ENCODE results near the gene SSC5D.

DNA sequence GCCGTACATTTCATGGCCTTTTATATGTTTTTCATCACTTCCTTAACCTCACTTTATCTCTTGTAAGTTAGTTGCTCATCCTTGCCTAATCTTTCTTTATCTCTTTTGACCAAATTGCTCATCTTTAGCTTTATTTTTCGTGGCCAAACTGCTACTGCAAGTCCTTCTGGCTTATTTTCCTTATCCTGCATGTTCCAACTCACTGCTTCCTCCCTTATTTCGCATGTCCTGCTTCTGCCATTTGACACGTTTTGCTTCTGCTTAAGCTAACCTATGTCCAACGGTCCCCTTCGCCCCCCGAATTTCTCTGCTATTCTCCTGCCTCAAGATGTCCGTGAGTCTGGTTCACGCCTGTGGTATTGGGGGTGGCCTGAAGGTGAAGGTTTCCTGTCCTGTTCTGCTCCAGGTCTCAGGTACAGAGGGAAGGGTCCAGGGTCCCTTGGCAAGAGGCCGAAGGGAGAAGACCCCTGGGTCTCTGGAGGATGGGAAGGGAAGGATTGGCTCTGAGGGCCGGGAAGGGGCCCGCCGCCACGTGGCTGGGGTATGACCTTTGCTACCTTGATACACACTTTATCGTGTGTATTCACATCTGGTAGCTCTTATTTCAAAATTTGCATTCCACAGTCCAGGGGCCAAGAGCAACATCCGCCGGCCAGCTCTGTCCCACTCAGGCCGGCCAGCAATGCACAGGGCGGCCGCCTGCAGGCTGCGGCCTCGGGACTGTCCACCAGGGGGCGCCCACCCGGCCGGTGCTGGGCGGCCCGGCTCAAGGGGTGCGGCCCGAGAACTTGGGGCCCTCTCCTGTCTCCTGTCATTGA, 20.8 kb upstream of the SSC5D start:
- TF ChIP-seq, protein P1, sequence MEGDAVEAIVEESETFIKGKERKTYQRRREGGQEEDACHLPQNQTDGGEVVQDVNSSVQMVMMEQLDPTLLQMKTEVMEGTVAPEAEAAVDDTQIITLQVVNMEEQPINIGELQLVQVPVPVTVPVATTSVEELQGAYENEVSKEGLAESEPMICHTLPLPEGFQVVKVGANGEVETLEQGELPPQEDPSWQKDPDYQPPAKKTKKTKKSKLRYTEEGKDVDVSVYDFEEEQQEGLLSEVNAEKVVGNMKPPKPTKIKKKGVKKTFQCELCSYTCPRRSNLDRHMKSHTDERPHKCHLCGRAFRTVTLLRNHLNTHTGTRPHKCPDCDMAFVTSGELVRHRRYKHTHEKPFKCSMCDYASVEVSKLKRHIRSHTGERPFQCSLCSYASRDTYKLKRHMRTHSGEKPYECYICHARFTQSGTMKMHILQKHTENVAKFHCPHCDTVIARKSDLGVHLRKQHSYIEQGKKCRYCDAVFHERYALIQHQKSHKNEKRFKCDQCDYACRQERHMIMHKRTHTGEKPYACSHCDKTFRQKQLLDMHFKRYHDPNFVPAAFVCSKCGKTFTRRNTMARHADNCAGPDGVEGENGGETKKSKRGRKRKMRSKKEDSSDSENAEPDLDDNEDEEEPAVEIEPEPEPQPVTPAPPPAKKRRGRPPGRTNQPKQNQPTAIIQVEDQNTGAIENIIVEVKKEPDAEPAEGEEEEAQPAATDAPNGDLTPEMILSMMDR (IDR thresholded peaks at IDR 0.05): peak; percentile 70 to 100 (median 94)
- no peak for TF ChIP-seq POLR2A (IDR thresholded peaks at IDR 0.05)

Data from thyroid gland (tissue), 4 donors.